MCF 10A (cell line): ENCODE measurements around the gene LAP3. TPM values are rescaled to one million over a fixed set of nuclear protein-coding genes. Genes with fewer than 3 reads are reported as not detected.

Source experiments
- Bru-seq: library from RNA; stranded (reverse); fragments of 400-500 nt; gene quantifications from one replicate; lab custom pipeline; 2021; lab: Mats Ljungman, UMichigan
- BruChase-seq, 2 experiments: library from RNA; stranded (reverse); fragments of 400-500 nt; gene quantifications; one replicate each; lab custom pipeline; 2021; lab: Mats Ljungman, UMichigan
- BruUV-seq: library from RNA; stranded (reverse); fragments of 400-500 nt; replicated peaks from 2 replicates; lab custom pipeline; 2021; lab: Mats Ljungman, UMichigan
- CTCF ChIA-PET: fragments of 300-600 bp; sonication (Branson Sonifier 250); formaldehyde crosslinking; extraction: SDS; loops from one replicate; lab custom pipeline; 2021; ENCODE audit warnings: antibody characterized with exemption, inconsistent platforms; lab: Yijun Ruan, JAX
- POLR2A ChIA-PET: fragments of 300-600, 350-650 bp; sonication (Branson Sonifier 250); formaldehyde crosslinking; extraction: SDS; loops from one replicate; lab custom pipeline; 2020; ENCODE audit warnings: antibody characterized with exemption, inconsistent platforms; lab: Yijun Ruan, JAX
- DNase-seq: peaks from one replicate; pipeline ENCODE4 v3.0.0-alpha.2; 2018; ENCODE audit not compliant: unreplicated experiment
- H3K27ac Mint-ChIP-seq: one replicate; pipeline ENCODE4 v1.8.0; 2022; ENCODE audit warnings: mild to moderate bottlenecking, low read depth, mixed read lengths; ENCODE audit not compliant: unreplicated experiment
- H3K27me3 Mint-ChIP-seq: one replicate; pipeline ENCODE4 v1.8.0; 2022; ENCODE audit warnings: mixed read lengths; ENCODE audit not compliant: insufficient read depth, unreplicated experiment
- H3K36me3 Mint-ChIP-seq: one replicate; pipeline ENCODE4 v1.8.0; 2022; ENCODE audit warnings: mild to moderate bottlenecking, moderate library complexity, mixed read lengths; ENCODE audit not compliant: insufficient read depth, unreplicated experiment
- H3K4me1 Mint-ChIP-seq: one replicate; pipeline ENCODE4 v1.8.0; 2022; ENCODE audit warnings: mixed read lengths; ENCODE audit not compliant: insufficient read depth, unreplicated experiment
- H3K4me3 Mint-ChIP-seq: one replicate; pipeline ENCODE4 v1.8.0; 2022; ENCODE audit warnings: mild to moderate bottlenecking, moderate library complexity, mixed read lengths; ENCODE audit not compliant: unreplicated experiment
- H3K9me3 Mint-ChIP-seq: one replicate; pipeline ENCODE4 v1.8.0; 2022; ENCODE audit warnings: mixed read lengths; ENCODE audit not compliant: unreplicated experiment
- intact Hi-C: fragments of 100-400 bp; cut with micrococcal nuclease; formaldehyde crosslinking; loops from 2 replicates; pipeline ENCODE4 v1.14.1; 2022
- long read RNA-seq: library from polyadenylated mRNA; stranded (forward); transcript quantifications from one replicate; pipeline ENCODE4 v2.0.0, GENCODE V29; 2022
- total RNA-seq: library from RNA; stranded (reverse); gene quantifications from 2 replicates; pipeline ENCODE4 v1.2.3, GENCODE V29; 2022
- TF ChIP-seq, protein P1 (sequence below): fragments of 200-600 bp; IDR thresholded peaks from one replicate; pipeline ENCODE4 v1.8.0; 2022; ENCODE audit warnings: antibody characterized with exemption, mild to moderate bottlenecking; ENCODE audit not compliant: unreplicated experiment

The LAP3 gene
- total RNA-seq (31.0 and 45.0 TPM in 2 replicates), Bru-seq, nascent RNA (percentile 68 among the genes with signal in this experiment), BruChase-seq, experiment 1, labeled RNA remaining after a 6-hour chase (percentile 66 among the genes with signal in this experiment), BruChase-seq, experiment 2, labeled RNA remaining after a 2-hour chase (percentile 61 among the genes with signal in this experiment)
- long read RNA-seq, transcript LAP3-201 (13 exons, 2,213 nt), result major isoform, 153 of 162 reads
- long read RNA-seq, partial matches to known transcripts, result 6 of 162 reads
- long read RNA-seq, other reads (novel, unspliced or antisense), result 3 of 162 reads

- DNase-seq, result peak; percentile 94
- POLR2A ChIA-PET, result interaction anchor here (0.6 to 4.1 kb wide), 12 partner anchors 24 to 1287 kb away, joined by 3 to 33 read pairs (median 4); partner anchors contain the start of genes CLRN2, DCAF16, MED28 and NCAPG
These were observed at the start of gene LAP3 for GRCh38 chr4:17576932-17577664. TSS of gene LAP3 (plus strand) at chr4:17577198. CDS start at chr4:17577466, 268 bp downstream.

DNA sequence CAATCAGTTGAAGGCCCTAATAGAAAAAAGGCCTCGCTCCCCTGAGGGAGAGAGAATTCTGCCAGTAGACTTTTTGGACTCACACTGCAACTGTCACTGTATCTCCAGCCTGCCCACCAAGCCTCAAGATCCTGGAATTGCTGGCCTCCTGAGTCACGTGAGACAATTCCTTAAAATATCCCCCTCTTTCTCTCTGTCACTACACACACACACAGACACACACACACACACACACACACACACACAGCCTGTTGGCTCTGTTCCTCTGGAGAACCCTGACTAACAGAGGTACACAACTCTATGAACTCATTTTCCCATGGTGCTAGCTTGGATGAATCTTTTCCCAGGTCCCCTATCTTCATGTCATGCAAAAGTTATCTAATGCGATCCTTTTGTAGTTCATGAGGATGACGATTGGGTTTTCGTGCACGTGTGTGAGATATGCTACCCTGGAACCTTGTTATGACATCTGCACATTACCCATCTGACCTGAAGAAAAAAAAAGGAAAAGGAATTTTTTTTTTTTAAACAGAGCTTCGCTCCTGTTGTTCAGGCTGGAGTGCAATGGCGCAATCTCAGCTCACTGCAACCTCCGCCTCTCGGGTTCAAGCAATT, 48.3 kb upstream of the LAP3 start:
- no peak overlapping the region for H3K27ac Mint-ChIP-seq
- ChIA-PET POLR2A (no interaction called here), CTCF (interaction anchor here (0.9 to 1.0 kb wide), 2 partner anchors 12 to 20 kb away, joined by 4 to 6 read pairs; no protein-coding TSS in a partner anchor)
- BruUV-seq, result no TSS peak
- no peaks in the 10 kb centered on the region for H3K4me1 Mint-ChIP-seq
- TF ChIP-seq, protein P1, sequence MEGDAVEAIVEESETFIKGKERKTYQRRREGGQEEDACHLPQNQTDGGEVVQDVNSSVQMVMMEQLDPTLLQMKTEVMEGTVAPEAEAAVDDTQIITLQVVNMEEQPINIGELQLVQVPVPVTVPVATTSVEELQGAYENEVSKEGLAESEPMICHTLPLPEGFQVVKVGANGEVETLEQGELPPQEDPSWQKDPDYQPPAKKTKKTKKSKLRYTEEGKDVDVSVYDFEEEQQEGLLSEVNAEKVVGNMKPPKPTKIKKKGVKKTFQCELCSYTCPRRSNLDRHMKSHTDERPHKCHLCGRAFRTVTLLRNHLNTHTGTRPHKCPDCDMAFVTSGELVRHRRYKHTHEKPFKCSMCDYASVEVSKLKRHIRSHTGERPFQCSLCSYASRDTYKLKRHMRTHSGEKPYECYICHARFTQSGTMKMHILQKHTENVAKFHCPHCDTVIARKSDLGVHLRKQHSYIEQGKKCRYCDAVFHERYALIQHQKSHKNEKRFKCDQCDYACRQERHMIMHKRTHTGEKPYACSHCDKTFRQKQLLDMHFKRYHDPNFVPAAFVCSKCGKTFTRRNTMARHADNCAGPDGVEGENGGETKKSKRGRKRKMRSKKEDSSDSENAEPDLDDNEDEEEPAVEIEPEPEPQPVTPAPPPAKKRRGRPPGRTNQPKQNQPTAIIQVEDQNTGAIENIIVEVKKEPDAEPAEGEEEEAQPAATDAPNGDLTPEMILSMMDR, result no peak
- no peaks in the 10 kb centered on the region for H3K36me3 Mint-ChIP-seq
- intact Hi-C loops, result no loop called here
- peaks cover 5% of the 10 kb centered on the region for H3K27me3 Mint-ChIP-seq
- no peaks in the 10 kb centered on the region for H3K9me3 Mint-ChIP-seq
- DNase-seq, result no peak
- no peak overlapping the region for H3K4me3 Mint-ChIP-seq

More at GRCh38 chr4:17576932-17577664, at the start of gene LAP3:
- TF ChIP-seq, protein P1, result no peak
- Mint-ChIP-seq H3K27me3 (no peaks in the 10 kb centered on the region), H3K27ac (peak within 1 kb of the TSS; percentile 94), H3K4me3 (peak within 1 kb of the TSS; percentile 91), H3K36me3 (peaks cover 16% of the 10 kb centered on the region), H3K9me3 (no peaks in the 10 kb centered on the region), H3K4me1 (peaks cover 12% of the 10 kb centered on the region)
- no TSS peak for BruUV-seq
- intact Hi-C loops, result loop anchor here (1.0 to 5.0 kb wide), 2 partner anchors 28 to 35 kb away; partner anchors contain the start of gene MED28
- CTCF ChIA-PET, result interaction anchor here (0.8 to 1.7 kb wide), 3 partner anchors 28 to 954 kb away, joined by 4 to 8 read pairs (median 4); no protein-coding TSS in a partner anchor

DNA sequence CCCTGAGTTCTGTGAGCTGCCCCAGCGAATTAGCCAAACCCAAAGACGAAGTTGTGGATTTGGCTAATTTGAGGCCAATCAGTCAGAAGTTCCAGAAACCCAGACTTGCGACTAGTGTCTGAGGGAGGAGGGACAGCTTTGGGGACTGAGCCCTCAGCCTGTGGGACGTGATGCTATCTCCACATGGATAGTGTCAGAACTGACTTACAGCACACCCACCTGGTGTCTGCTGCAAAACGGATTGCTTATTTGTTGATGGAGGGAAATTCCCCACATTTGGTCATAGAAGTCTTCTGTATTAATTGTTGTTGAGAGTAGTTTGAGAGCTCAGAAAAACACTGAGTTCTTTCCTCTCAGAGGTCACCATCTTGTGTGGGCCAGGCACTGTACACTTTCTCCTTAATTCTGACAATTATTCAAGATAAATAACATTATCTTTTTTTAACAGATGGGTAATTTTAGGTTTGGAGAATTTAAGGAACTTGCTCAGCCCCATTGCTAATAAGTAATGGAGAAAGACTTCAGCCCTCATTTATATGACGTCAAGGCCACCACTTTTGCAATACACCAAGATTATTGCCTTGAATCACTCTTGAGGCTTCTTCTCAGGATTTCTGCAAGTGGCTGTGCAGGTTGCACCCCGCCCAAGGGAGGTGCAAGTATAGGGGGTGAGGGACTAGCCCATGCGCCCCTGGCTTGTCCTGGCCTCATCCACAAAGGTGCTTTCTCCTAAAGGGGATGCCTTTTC, 45.3 kb upstream of the LAP3 start:
- DNase-seq, result no peak
- H3K4me1 Mint-ChIP-seq, result no peaks in the 10 kb centered on the region
- intact Hi-C loops, result no loop called here
- CTCF ChIA-PET, result interaction anchor here (0.6 to 1.1 kb wide), 2 partner anchors 17 to 223 kb away, joined by 4 to 5 read pairs; no protein-coding TSS in a partner anchor
- no peaks in the 10 kb centered on the region for H3K27me3 Mint-ChIP-seq
- no TSS peak for BruUV-seq
- no peaks in the 10 kb centered on the region for H3K9me3 Mint-ChIP-seq
- POLR2A ChIA-PET, result no interaction called here
- TF ChIP-seq, protein P1, result no peak
- H3K27ac Mint-ChIP-seq, result no peak overlapping the region
- H3K4me3 Mint-ChIP-seq, result no peak overlapping the region
- no peaks in the 10 kb centered on the region for H3K36me3 Mint-ChIP-seq
